AG04450 (cell line): ENCODE measurements around the gene NMBR. TPM values are rescaled to one million over a fixed set of nuclear protein-coding genes. Genes with fewer than 3 reads are reported as not detected.

Experiments used
- CTCF ChIA-PET: fragments of 300-600, 350-600 bp; formaldehyde crosslinking; extraction: SDS; loops from one replicate; lab custom pipeline; 2022; ENCODE audit warnings: antibody characterized with exemption, inconsistent platforms; lab: Charles Lee
- POLR2A ChIA-PET: fragments of 350-600 bp; formaldehyde crosslinking; extraction: SDS; loops from one replicate; lab custom pipeline; 2021; ENCODE audit warnings: antibody characterized with exemption, inconsistent platforms; lab: Yijun Ruan, JAX
- DNase-seq: peaks from one replicate; pipeline ENCODE4 v3.0.0-alpha.2; 2011; ENCODE audit warnings: low read depth, low spot score
- H3K27ac ChIP-seq: one replicate; pipeline ENCODE4 v1.5.1; 2012; ENCODE audit warnings: low read depth, low read length, control low read depth
- H3K27me3 ChIP-seq: one replicate; pipeline ENCODE4 v1.6.0; 2012; ENCODE audit warnings: low read length; ENCODE audit not compliant: control insufficient read depth, insufficient read depth
- H3K4me3 ChIP-seq: 2 replicates; pipeline ENCODE4 v1.5.1; 2011; ENCODE audit warnings: mild to moderate bottlenecking, low read depth, low read length, control low read depth
- H3K9me3 ChIP-seq: 2 replicates; pipeline ENCODE4 v1.5.1; 2012; ENCODE audit warnings: low read length; ENCODE audit not compliant: control insufficient read depth, insufficient read depth
- polyA plus RNA-seq: library from polyadenylated mRNA; depleted of rRNA; stranded (reverse); fragments of >200 nt; gene quantifications from 2 replicates; pipeline ENCODE4 v1.2.3, GENCODE V29; 2011
- TF ChIP-seq, protein P1 (sequence below): IDR thresholded peaks from 2 replicates; pipeline ENCODE4 v1.5.1; 2011; ENCODE audit warnings: low read depth, low read length, control low read depth, inconsistent platforms

The NMBR gene
- polyA plus RNA-seq, 1 experiment, result 0.15 TPM

- Histone ChIP-seq H3K9me3 (no peaks in the 10 kb centered on the region), H3K27me3 (no peaks in the 10 kb centered on the region), H3K27ac (no peak overlapping the region), H3K4me3 (no peak overlapping the region)
- CTCF ChIA-PET, result interaction anchor here (0.8 kb wide), 1 partner anchor 18 kb away, joined by 3 read pairs; no protein-coding TSS in a partner anchor
- POLR2A ChIA-PET, result no interaction called here
- TF ChIP-seq, protein P1, sequence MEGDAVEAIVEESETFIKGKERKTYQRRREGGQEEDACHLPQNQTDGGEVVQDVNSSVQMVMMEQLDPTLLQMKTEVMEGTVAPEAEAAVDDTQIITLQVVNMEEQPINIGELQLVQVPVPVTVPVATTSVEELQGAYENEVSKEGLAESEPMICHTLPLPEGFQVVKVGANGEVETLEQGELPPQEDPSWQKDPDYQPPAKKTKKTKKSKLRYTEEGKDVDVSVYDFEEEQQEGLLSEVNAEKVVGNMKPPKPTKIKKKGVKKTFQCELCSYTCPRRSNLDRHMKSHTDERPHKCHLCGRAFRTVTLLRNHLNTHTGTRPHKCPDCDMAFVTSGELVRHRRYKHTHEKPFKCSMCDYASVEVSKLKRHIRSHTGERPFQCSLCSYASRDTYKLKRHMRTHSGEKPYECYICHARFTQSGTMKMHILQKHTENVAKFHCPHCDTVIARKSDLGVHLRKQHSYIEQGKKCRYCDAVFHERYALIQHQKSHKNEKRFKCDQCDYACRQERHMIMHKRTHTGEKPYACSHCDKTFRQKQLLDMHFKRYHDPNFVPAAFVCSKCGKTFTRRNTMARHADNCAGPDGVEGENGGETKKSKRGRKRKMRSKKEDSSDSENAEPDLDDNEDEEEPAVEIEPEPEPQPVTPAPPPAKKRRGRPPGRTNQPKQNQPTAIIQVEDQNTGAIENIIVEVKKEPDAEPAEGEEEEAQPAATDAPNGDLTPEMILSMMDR, result no peak
- no peak for DNase-seq
Observed at GRCh38 chr6:142183351-142183750, 36.4 kb upstream of the NMBR start.

DNA sequence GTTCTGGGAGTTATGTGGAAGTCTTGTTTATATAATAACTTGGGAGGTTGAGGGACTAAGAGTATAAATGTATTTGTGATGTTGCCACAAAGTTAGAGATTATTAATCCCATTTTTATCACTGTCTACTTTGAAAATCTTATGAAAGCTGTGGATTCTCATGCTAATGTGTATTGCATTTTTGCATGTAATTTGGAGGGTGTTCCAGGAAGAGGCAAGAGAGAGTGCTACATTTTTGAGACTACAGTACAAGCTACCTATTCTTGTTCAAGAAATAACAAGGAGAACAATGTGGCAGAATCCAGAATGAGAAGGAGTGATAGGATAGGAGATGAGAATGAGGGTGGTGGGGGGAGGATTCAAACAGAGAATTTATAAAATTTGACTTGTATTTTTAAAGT is 35.1 kb upstream of the NMBR start:
- Histone ChIP-seq H3K27ac (no peak overlapping the region), H3K27me3 (no peaks in the 10 kb centered on the region), H3K9me3 (no peaks in the 10 kb centered on the region), H3K4me3 (no peak overlapping the region)
- TF ChIP-seq, protein P1, result no peak
- DNase-seq, result no peak
- ChIA-PET CTCF (interaction anchor here (1.1 kb wide), 1 partner anchor 26 kb away, joined by 4 read pairs; no protein-coding TSS in a partner anchor), POLR2A (no interaction called here)

GRCh38 chr6:142178129-142178528 is 31.2 kb upstream of the NMBR start:
- ChIA-PET POLR2A (no interaction called here), CTCF (interaction anchor here (1.3 to 1.9 kb wide), 3 partner anchors 22 to 210 kb away, joined by 4 read pairs; no protein-coding TSS in a partner anchor)
- H3K27ac ChIP-seq, result no peak overlapping the region
- H3K9me3 ChIP-seq, result no peaks in the 10 kb centered on the region
- H3K4me3 ChIP-seq, result no peak overlapping the region
- TF ChIP-seq, protein P1, result no peak
- no peak for DNase-seq
- H3K27me3 ChIP-seq, result no peaks in the 10 kb centered on the region

GRCh38 chr6:142174703-142175102 is 27.8 kb upstream of the NMBR start:
- Histone ChIP-seq H3K27me3 (no peaks in the 10 kb centered on the region), H3K4me3 (no peak overlapping the region), H3K9me3 (no peaks in the 10 kb centered on the region), H3K27ac (no peak overlapping the region)
- ChIA-PET POLR2A (no interaction called here), CTCF (no interaction called here)
- no peak for DNase-seq
- TF ChIP-seq, protein P1, result no peak

DNA sequence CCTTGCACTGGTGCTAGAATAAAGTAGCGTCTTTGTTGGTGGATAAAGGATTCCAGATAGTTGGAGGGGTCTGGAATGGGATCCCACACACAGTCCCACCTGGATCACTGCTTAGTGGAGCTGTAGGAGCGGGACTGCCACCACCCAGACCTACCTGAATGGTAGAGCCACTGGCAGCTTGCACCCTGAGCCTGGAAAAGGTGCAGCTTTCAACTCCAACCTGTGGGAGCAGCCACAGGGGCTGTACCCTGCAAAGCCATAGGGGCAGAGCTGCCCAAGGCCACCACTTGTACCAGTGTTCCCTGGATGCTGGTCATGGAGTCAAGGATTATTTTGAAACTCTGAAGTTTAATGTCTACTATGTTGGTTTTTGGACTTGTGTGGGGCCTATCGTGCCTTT is 27.1 kb upstream of the NMBR start:
- Histone ChIP-seq H3K27ac (no peak overlapping the region), H3K4me3 (no peak overlapping the region), H3K9me3 (no peaks in the 10 kb centered on the region), H3K27me3 (no peaks in the 10 kb centered on the region)
- CTCF ChIA-PET, result interaction anchor here (1.2 kb wide), 1 partner anchor 10 kb away, joined by 3 read pairs; no protein-coding TSS in a partner anchor
- no peak for DNase-seq
- TF ChIP-seq, protein P1, result no peak
- POLR2A ChIA-PET, result no interaction called here
